OCI-LY3 (cell line): ENCODE measurements around the gene STX2.

Source experiments
- H2AFZ ChIP-seq: fragments of 200-600, 300-600 bp; shearing (Covaris generic); 2 replicates; pipeline ENCODE4 v1.6.0; 2014; ENCODE audit warnings: antibody characterized with exemption, low read depth, low read length
- H3K27ac ChIP-seq: fragments of 200-600, 300-600 bp; sonication (generic); 2 replicates; pipeline ENCODE4 v1.5.1; 2014; ENCODE audit warnings: mild to moderate bottlenecking, low read length, moderate library complexity, mixed read lengths
- H3K27me3 ChIP-seq: fragments of 200-600, 300-600 bp; sonication (generic); 2 replicates; pipeline ENCODE4 v1.6.1; 2014; ENCODE audit warnings: low read depth, low read length, mixed read lengths
- H3K36me3 ChIP-seq: fragments of 200-600, 300-600 bp; sonication (generic); replicated peaks from 2 replicates; pipeline ENCODE3; 2014; ENCODE audit warnings: low read depth, low read length, mixed read lengths
- H3K4me1 ChIP-seq: fragments of 300-600, 200-600 bp; sonication (generic); 2 replicates; pipeline ENCODE4 v1.6.1; 2014; ENCODE audit warnings: low read length, mixed read lengths
- H3K4me2 ChIP-seq: fragments of 200-600, 300-600 bp; sonication (generic); 2 replicates; pipeline ENCODE4 v1.6.1; 2014; ENCODE audit warnings: low read length, mixed read lengths
- H3K4me3 ChIP-seq: fragments of 300-600, 200-600 bp; sonication (generic); 2 replicates; pipeline ENCODE4 v1.5.1; 2014; ENCODE audit warnings: antibody characterized with exemption, mild to moderate bottlenecking, low read length, moderate library complexity
- H3K79me2 ChIP-seq: fragments of 300-600, 200-600 bp; shearing (Covaris generic); 2 replicates; pipeline ENCODE4 v1.6.1; 2014; ENCODE audit warnings: mild to moderate bottlenecking, low read length, mixed read lengths
- H3K9ac ChIP-seq: fragments of 300-600, 200-600 bp; shearing (Covaris generic); 2 replicates; pipeline ENCODE4 v1.6.0; 2014; ENCODE audit warnings: mild to moderate bottlenecking, low read length, moderate library complexity
- H3K9me3 ChIP-seq: fragments of 200-600, 300-600 bp; shearing (Covaris generic); 2 replicates; pipeline ENCODE4 v1.6.1; 2014; ENCODE audit warnings: low read length, mixed read lengths; ENCODE audit not compliant: insufficient read depth
- H4K20me1 ChIP-seq: fragments of 200-600, 300-600 bp; sonication (generic); 2 replicates; pipeline ENCODE4 v1.6.1; 2016; ENCODE audit warnings: low read length, mixed read lengths; ENCODE audit not compliant: insufficient read depth
- CTCF ChIP-seq: fragments of 200-600, 300-600 bp; sonication (generic); IDR thresholded peaks from 2 replicates; pipeline ENCODE4 v1.5.1; 2014; ENCODE audit warnings: antibody characterized with exemption, low read length, low read depth
- EZH2phosphoT487 ChIP-seq: fragments of 200-600 bp; shearing (Covaris generic); IDR thresholded peaks from 2 replicates; pipeline ENCODE4 v1.6.1; 2018; ENCODE audit warnings: antibody characterized with exemption, mixed run types, low read depth

Gene STX2

GRCh38 chr12:130795906-130796305 lies 43.1 kb downstream of the STX2 start:
- Histone ChIP-seq H3K79me2 (no peaks in the 10 kb centered on the region), H4K20me1 (no peaks in the 10 kb centered on the region), H3K36me3 (peaks cover 12% of the 10 kb centered on the region), H3K27ac (no peak overlapping the region), H3K9me3 (no peaks in the 10 kb centered on the region), H3K4me3 (no peak overlapping the region), H3K27me3 (no peaks in the 10 kb centered on the region), H3K4me2 (no peak overlapping the region), H3K4me1 (no peaks in the 10 kb centered on the region), H3K9ac (no peak overlapping the region), H2AFZ (no peak overlapping the region)
- TF ChIP-seq EZH2phosphoT487 (no peak), CTCF (no peak)

- peaks cover 10% of the 10 kb centered on the region for H3K36me3 ChIP-seq
These were observed 45.5 kb downstream of the STX2 start for GRCh38 chr12:130793554-130793849.

GRCh38 chr12:130792821-130793553 lies 46.1 kb downstream of the STX2 start:
- no peak overlapping the region for H3K4me2 ChIP-seq
- no peaks in the 10 kb centered on the region for H3K4me1 ChIP-seq
- H2AFZ ChIP-seq, result no peak overlapping the region
- H4K20me1 ChIP-seq, result no peaks in the 10 kb centered on the region
- H3K9me3 ChIP-seq, result no peaks in the 10 kb centered on the region
- no peaks in the 10 kb centered on the region for H3K27me3 ChIP-seq
- no peak overlapping the region for H3K27ac ChIP-seq
- no peak overlapping the region for H3K9ac ChIP-seq
- no peaks in the 10 kb centered on the region for H3K79me2 ChIP-seq
- H3K36me3 ChIP-seq, result peaks cover 10% of the 10 kb centered on the region
- TF ChIP-seq CTCF (no peak), EZH2phosphoT487 (no peak)
- no peak overlapping the region for H3K4me3 ChIP-seq

More at GRCh38 chr12:130793554-130793849, 45.5 kb downstream of the STX2 start:
- no peak overlapping the region for H2AFZ ChIP-seq
- no peaks in the 10 kb centered on the region for H3K4me1 ChIP-seq
- no peak overlapping the region for H3K9ac ChIP-seq
- no peak for TF ChIP-seq CTCF
- TF ChIP-seq EZH2phosphoT487, result no peak
- H3K79me2 ChIP-seq, result no peaks in the 10 kb centered on the region
- H3K27me3 ChIP-seq, result no peaks in the 10 kb centered on the region
- H4K20me1 ChIP-seq, result no peaks in the 10 kb centered on the region
- H3K4me3 ChIP-seq, result no peak overlapping the region
- H3K27ac ChIP-seq, result no peak overlapping the region
- H3K4me2 ChIP-seq, result no peak overlapping the region
- no peaks in the 10 kb centered on the region for H3K9me3 ChIP-seq

- H3K4me2 ChIP-seq, result no peak overlapping the region
- H3K9me3 ChIP-seq, result no peaks in the 10 kb centered on the region
- TF ChIP-seq EZH2phosphoT487, result no peak
- TF ChIP-seq CTCF, result no peak
- H3K36me3 ChIP-seq, result peaks cover 8% of the 10 kb centered on the region
- H3K4me1 ChIP-seq, result no peaks in the 10 kb centered on the region
- no peak overlapping the region for H3K4me3 ChIP-seq
- H4K20me1 ChIP-seq, result no peaks in the 10 kb centered on the region
- H3K79me2 ChIP-seq, result no peaks in the 10 kb centered on the region
- no peak overlapping the region for H3K27ac ChIP-seq
- H3K9ac ChIP-seq, result no peak overlapping the region
- no peak overlapping the region for H2AFZ ChIP-seq
- H3K27me3 ChIP-seq, result no peaks in the 10 kb centered on the region
These were observed 47.4 kb downstream of the STX2 start for GRCh38 chr12:130791629-130792028.
